ENCODE measurements around the gene MAGI1.

The MAGI1 gene

DNA sequence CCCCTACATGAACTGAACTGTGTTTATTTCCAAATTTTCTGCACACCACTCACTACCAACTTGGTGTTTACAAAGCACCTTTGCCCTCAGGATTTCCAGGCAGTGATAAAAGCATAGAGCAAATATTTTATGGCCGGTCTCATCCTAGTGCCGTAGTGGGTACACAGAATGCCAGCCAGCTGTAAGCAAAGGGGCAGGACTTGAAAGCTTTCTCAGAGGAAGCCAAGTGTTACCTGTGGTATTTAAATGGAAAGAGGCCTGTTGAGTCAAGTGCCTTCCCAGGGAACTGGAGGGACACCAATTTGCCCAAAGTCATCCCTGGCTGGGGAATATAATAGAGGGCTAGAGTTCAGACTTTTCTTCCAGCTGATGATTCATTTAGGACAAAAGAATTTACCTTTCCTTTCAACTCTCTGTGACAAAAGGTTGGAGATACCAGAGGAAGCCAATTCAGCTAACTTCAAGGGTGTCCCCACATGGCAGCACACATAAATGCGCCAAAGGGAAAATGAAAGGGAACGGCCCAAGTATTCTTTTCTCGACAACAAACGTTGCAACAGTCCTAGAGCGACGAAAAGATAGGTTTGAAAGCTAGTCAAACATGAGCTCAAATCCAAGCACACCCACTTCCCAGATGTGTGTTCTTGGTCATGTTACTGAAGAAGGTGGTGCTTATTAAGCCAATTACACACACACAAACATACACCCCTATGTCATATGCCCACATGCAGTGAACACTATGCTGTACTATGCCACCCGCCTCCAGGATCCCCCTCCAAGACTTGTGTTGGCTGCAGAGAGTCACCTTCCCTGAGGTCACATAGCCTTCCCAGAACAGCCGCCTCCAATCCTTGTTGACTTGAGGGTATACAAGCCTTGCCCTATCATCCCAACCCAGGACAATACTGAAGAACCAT, 27.7 kb downstream of the MAGI1 start:
- no peak for DNase-seq

DNA sequence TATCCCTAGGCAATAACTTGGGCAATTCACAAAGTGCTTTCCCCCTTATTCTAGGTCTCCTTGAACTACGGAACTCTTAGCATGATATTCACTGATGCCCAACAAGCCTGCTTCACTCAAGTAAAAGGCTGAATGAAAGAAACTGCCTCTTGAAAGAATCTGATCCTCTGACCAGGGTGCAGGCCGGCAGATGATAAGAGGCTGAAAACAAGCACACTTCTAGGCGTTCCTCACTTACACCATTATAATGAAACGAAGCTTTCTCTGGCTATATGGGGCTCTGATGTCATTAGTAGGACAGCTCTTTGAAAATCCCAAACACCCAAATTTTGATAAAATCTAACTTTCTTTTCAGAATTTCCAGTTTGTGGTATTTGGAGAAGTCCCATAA, 28.4 kb downstream of the MAGI1 start:
- no peak for DNase-seq

DNA sequence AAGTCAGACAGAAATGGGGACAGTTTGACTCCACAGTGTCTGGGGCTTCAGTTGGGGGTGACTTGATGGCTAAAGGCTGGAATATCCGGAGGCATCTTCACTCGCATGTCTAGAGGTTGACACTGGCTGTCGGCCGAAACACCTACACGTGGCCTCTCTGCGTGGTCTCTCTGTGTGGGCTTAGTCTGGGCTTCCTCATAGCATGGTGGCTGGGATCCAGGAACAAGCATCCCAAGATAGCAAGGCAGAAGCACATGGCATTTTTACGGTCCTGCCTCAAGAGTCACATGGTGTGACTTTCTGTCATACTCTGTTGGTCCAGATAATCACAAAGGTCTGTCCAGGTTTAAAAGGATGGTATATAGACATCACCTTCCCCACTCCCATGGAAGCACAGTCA, 34.5 kb downstream of the MAGI1 start:
- DNase-seq, result no peak

DNA sequence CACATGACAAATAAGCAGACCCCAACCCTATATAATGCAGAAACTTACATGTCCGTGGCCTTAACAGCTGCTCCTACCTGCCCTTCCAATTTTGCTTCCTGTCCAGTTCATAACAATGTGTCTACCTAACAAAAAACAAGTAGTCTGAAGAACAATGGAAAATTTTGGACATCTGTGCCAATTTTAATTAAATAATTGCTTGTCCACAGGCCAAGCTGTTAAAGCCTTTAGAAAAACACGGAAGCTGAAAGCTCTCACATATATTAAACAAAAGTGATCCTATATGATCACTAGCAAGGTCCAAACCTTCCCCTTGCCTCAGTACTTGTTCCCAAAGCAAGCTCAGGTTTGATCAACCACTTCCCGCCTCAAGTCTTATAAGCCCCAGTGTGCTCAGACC, 37.1 kb downstream of the MAGI1 start:
- no peak for DNase-seq

DNA sequence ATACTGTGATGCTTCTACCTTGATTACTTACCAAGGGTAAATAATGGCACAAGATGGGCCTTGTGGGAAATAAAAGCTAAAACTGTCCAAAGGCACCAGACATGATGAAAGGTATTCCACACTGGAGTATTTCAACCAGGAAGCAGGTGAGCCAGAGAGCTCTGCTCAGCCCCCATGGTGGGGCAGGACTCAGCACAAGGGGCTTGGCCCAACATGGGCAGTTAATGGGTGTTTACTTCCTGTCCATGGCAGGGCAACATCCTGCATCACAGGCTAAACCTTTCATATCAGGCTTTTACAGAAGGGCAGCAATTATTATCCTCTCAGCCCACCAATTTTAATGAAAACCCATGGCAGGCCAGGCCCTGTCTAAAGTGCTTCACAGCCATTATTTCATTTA, 38.2 kb downstream of the MAGI1 start:
- DNase-seq, result no peak

DNA sequence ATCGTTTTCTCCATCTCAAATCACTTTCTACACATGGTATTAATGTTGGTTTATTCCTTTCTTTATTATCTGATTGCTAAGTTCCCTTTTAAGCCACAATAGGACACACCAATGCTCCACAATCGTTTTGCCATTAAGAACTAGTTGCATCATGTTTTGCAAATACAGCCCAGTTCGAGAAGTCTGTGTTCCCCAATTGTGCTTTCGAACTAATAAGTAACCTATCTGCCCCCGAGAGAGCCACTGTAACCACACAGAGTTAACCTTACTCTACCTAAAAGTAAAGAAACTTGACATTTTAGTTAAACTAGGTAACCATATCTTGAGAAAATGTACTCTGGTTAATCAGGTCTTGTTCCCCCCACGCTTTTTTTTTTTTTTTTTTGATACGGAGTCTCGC, 39.1 kb downstream of the MAGI1 start:
- DNase-seq, result no peak

DNA sequence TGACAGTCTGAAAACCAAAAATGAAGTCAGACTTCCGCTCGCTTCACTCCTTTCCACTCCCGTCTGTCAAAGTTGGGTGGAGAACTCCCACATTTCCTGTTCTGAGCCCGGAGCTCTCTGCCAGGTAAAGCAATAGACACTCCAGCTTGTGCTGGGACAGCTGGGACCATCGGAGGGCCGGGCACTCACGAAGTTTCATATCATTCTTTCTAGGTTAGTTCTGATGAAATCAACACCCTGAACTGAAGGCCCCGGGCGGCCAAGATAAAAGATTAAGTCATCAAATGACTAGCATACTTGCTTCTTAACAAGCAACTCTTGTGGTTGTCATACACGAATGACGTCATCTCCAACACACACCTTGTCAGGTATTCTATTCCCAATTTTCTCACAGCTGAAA, 42.1 kb downstream of the MAGI1 start:
- DNase-seq, result no peak

DNA sequence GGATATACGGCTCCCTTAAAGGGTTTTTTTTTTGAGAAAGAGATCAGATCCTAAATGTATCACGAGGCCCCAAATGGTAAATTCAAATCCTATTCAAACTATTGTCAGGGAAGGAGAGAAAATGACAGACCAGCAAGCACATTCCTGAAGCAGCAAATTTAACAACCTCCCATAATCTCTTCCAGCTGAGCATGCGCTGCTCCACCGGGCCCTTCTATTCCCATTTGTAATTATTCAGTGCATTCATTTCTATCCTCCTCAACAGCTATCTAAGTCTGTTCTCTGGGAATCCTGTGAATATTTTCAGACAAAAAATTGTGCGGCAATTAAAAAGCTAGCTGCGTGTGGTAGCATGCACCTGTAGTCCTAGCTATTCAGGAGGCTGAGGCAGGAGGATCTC, 43.2 kb downstream of the MAGI1 start:
- DNase-seq, result no peak

DNA sequence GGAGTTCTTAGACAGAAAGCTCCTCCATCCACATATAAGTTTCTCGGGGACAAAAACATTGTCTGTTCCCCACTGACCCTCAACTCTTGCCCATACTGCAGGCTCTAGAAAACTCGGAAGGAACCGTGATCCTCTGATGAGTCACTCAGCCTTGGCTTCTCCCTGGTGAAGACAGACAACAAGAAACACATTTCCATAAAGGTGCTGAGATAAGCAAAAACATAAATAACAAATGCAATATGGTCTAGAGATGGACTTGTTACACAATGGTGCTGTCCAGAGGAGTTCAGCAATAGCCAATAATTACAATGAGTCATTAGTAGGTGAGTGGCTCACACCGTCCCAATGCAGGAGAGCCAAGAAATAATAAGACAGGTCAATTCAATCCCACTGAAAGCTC, 43.7 kb downstream of the MAGI1 start:
- DNase-seq, result peak; percentile 53

DNA sequence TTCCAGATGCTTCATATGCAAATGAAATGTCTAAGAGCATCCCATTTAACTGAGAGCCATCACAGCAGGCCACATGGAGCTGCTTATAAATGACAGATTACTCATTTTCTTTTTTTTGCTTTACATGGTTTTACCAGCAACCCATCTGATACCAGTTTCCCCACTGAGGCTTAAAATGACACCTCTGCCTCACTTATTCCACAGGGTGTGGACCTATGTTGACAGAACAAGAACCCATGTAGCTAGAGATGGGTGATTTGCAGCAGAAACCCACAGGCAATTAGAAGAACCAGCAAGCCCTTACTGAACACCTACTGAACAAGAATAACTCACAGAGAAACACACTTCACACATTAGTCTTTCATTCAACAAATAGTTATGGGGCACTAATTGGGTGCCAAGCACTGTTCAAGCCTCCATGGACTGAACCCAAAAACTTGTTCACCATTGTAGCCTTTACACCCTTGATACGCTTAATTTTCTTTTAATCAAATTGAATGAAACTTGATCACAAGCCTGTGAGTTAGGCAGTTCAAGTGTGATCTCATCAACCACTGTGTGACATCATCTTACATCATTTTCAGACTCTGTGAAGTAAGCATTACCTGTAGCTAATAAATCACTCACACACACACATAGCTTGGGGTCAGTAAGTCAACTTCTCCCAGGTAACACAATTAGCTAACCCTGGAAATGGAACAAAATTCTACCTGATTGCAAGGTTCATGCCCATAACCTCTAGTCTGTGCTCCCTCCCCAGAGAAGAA, 45.4 kb downstream of the MAGI1 start:
- DNase-seq, result no peak

DNA sequence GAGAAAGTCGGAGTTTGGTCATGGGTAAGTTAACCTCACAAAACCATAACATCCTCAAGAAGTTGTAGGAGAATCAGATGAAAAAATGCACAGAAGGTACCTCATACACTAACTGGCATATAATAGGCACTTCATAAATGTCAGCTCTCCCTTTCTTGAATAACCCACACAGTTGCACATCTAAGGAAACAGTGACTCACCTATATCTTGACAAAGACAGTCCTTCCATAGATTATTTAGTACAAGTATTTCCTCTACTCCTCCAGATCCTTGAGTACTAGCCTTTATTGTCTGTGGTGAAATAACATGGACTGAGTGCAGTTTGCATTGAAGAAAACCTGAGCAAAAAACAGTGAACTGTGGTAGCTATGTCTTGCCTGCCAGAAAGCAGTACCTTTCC, 46.6 kb downstream of the MAGI1 start:
- peak; percentile 16 for DNase-seq

DNA sequence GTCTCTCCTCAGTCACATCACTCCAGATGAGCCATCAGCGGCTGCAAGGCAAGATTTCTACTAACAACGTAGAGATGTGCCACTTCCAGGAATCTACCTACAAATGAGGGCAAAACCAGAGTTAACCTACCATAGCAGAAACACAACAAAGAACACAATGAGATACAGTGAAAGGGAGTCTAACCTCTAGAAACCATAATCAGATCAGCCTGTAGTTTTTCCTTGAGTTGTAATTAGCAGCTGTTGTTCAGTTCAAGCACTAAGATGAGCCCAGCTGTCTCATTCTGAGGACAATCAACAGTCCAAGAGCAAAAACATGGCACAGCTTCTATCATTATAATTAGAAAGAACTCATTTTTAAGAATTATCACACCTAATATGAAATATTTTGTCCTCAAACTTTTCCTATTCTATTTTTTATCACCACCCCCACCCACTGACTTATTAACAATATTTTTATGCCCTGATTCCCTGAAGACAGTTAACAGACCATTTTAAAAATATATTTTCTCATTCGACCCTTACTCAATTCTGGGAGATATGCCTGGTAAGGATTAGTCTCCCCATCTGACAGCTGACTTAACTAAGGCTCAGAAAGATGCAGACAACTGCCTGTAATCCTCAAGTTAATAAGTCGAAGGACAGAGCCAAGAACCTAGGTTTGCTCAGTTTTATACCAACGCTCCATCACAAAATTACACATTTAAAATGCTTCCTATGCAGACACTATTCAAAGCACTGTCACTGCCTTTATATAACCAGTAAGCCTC, 50.1 kb downstream of the MAGI1 start:
- no peak for DNase-seq

DNA sequence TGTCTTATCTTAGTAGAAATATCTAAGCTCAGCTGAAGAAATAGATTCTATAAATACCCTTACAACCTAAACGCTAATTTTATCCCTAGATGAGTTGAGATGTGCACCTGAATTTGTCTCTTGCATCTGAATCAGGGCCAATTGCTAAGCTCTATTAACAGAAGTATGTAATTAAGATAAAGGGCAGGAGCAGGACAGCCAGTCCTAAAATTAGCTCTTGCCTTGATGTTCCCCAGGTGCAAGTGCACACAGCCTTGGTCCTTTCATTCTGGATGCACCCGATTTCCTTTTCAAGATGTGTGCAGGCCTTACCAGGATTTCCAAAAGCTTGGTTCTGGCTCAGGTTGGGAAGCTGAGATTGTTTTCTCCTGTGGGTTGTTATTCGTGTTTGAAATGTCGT, 52.4 kb downstream of the MAGI1 start:
- no peak for DNase-seq

DNA sequence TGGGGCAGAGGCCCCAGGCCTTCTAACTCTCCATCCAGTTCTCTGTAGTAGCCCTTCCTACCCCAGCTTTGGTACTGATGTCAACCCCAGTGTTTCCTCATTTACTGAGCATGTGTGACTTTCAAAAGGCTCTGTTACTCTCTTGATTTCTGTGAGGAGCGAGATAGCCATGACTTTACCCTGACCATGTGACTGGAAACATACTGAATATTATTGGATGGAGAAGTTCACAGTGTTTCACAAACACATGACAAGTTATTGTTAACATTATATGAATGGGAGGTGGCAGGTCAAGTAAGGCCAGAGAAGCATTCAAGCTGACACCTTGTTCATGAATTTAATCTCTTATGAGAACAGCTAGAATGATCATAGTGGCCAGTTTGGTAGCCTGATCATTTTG, 53.7 kb downstream of the MAGI1 start:
- DNase-seq, result no peak

DNA sequence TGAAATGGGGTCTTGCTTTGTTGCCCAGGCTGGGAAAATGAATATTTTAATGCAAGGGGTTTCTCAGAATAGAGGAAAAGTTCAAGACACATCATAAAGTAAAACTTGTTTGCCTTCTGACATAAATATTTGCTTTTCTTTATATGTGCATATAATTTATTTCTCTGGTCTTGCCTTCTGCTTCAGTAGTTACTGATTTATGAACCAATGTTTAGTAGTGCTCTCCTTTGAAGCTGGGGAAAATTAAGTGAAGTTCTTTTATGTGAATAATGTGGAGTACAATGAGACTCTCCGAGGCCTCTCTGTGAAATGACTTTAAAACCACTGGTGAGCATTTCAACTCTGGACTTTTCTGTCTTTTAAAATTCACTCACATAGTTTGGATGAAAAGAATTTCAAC, 55.6 kb downstream of the MAGI1 start:
- no peak for DNase-seq

DNA sequence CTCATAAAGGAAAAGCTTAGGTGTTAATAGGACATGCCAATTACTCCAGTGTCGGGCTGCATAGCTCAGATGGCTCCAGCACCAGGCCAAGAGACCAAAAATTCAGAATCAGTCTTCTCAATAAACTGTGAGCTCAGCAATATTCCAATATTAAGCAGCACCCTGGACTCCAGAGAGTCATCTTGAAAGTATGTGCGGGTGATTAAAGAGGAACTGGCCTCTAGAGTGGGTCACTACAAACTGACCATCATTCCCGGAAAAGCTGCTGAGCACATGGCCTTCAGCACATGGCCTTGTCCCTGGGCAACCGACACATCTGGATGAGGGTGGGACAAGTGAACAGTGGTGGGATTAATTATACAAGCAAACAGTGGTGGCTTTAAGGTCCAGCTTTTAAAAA, 59.0 kb downstream of the MAGI1 start:
- DNase-seq, result peak; percentile 93

DNA sequence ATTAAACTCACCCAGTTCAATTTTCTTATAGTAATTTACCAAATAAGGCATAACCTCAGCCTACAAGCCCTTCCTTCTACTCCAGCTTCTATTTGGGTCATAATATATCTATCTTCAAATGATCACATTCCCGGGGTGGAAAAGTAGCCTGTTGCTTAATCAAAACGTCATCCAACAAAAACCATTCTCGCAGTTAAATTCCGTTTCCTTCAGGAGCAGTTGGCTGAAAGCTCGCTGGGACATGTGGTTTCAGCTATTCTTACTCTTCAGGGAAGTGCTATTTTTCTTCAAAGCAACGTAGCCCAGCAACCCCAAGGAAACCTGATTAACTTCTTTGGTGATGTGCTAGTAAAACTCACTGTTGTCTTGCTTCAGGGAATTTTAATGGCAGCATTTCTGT, 59.6 kb downstream of the MAGI1 start:
- DNase-seq, result peak; percentile 11

DNA sequence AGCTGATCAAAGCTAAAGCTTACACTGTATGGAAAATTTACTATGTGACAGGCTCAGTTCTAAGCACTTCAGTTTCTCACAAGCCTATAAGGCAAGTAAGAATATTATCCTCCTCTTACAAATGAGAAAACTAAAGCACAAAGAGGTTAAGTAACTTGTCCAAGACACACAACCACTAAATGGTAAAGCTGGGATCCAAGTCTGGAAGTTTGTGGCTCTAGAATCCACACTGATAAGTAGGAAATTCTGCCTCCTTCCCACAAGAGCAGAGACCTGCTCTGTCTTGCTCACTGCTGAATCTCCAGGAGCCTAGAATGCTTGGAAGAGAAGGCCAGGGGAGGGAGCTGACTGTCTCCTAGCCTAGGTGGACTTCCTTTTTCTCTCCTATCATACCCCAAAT, 60.6 kb downstream of the MAGI1 start:
- DNase-seq, result no peak

DNA sequence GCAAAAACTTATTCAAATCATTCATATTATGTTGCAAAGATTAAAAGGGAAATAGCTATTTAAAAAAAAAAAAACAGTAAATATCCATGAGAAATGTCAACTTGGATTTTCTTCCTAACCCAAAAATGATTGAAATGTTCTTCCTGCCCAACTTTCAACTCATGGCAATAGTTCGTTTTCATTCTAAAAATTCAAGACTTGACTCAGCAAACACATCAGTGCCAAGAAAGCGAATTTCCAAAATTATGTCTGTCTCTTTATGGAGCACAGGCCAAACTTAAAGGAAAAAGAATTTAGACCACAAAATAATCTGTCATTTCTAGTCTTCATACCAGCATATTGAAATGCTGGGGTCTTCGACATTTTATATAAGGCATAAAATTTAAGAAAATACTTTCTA, 63.7 kb downstream of the MAGI1 start:
- DNase-seq, result no peak

DNA sequence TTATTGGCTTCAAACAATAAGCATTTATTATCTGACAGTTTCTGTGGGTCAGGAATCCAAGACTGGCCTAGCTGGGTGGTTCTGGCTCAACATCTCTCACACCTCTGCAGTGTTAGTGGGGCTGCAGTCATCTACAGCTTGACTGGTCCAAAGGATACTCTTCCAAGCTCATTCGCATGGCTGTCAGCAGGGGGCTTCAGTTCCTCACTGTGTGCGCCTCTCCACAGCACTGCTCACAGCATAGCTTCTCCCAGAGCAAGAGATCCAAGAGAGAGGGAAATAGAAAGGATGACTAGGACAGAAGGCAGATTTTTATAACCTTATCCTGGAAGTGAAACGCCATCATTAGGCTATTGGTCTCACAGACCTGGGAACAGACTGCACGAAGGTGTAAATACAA, 64.2 kb downstream of the MAGI1 start:
- DNase-seq, result no peak

DNA sequence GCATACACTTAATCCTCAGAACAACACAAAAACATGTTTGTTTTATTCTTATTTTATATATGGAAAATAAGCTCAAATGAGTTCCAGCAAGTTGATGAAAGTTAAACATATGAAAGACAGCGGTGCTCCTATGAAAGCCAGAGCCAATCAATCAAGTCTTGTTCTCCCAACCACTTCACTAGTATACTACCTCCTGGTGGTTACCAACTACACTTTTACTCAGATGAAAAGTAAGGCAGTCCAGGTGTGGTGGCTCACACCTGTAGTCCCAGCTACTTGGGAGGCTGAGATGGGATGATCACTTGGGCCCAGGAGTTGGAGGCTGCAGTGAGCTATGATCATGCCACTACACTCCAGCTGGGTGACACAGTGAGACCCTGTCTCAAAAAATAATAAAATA, 66.0 kb downstream of the MAGI1 start:
- DNase-seq, result no peak

DNA sequence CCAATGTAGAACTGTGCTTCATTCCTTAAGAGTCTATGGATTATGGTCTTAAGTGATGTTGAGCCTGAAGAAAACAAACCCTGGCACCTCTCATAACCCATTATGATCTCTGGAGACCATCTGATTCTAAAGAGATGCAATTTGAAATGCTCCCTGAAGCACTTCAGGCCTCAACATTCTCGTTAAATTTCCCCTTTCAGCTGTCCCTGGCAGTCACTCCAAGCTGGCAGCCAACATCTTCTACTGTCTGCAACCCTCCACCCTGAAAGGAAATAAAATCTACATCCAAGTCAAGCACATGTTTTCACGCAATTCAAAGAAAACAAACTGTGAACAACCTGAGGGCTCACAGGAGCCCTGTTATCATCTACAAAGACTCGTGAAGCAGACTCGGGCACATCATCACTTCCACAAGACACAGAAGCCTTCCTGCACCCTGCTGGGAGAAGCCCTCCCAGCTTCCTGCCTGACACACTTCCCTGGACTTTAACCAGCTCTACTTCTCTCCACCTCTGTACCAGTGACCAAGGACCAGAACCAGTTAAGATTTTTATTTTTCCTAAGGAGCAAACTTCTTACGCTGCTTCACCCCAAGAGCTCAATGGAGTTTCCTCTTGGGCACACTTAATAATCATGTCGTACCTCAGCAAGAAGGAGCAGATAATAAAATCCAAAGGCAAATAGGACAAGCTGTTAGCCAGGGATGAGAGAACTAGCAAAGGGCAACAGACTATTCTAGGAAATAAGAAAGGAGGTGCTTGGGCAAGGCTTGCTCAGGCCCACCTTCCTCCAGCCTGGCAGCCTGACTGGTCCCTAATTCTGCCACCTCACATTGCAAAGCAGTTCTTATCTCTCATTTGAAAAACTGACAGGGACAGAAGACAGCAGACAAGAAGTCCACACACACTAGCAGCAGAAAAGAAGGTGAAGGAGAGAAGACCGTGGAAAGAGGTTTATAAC, 67.1 kb downstream of the MAGI1 start:
- DNase-seq, result no peak
